ENCODE data around the gene SIGLEC14. TPM values are rescaled to one million over a fixed set of nuclear protein-coding genes. Genes with fewer than 3 reads are reported as not detected.

Gene SIGLEC14
- polyA plus RNA-seq, 3 donors from 2014 or later, result 0.12 to 1.9 (median 0.99) TPM

- no peak for DNase-seq
- peaks cover 0 to 2% of the 10 kb centered on the region in 2 donors for H3K4me1 Mint-ChIP-seq
- H3K27ac Mint-ChIP-seq, result no peak overlapping the region
- H3K9me3 Mint-ChIP-seq, result peaks cover 0 to 1% (median 0%) of the 10 kb centered on the region in 6 donors
- no peak overlapping the region for H3K4me3 Mint-ChIP-seq
- H3K27me3 Mint-ChIP-seq (ENCODE audit: low read depth in 3 of 3), result peaks cover 2 to 15% (median 9%) of the 10 kb centered on the region in 3 donors
- H3K36me3 Mint-ChIP-seq, result no peaks in the 10 kb centered on the region
Observed at GRCh38 chr19:51627491-51628138, 19.0 kb downstream of the SIGLEC14 start.

GRCh38 chr19:51626675-51627074 lies 19.9 kb downstream of the SIGLEC14 start:
- Mint-ChIP-seq H3K4me1 (peaks cover 0 to 2% of the 10 kb centered on the region in 2 donors), H3K27ac (no peak overlapping the region), H3K9me3 (peaks cover 0 to 1% (median 0%) of the 10 kb centered on the region in 6 donors), H3K4me3 (no peak overlapping the region), H3K36me3 (peaks cover 0 to 4% (median 0%) of the 10 kb centered on the region in 3 donors), H3K27me3 (ENCODE audit: low read depth in 3 of 3) (peaks cover 2 to 12% (median 5%) of the 10 kb centered on the region in 3 donors)
- DNase-seq, result no peak

- Mint-ChIP-seq H3K27me3 (ENCODE audit: low read depth in 3 of 3) (peaks cover 0 to 8% (median 2%) of the 10 kb centered on the region in 3 donors), H3K27ac (peak overlapping the region in 1 of 6 donors; percentile 32), H3K36me3 (peaks cover 0 to 4% (median 0%) of the 10 kb centered on the region in 3 donors), H3K9me3 (no peaks in the 10 kb centered on the region), H3K4me1 (peaks cover 7 to 14% of the 10 kb centered on the region in 2 donors), H3K4me3 (no peak overlapping the region)
- peak in 1 of 3 donors; percentile 6 for DNase-seq
Observed at GRCh38 chr19:51621178-51621577, 25.4 kb downstream of the SIGLEC14 start.

- Mint-ChIP-seq H3K27ac (no peak overlapping the region), H3K36me3 (peaks cover 0 to 13% (median 0%) of the 10 kb centered on the region in 3 donors), H3K27me3 (ENCODE audit: low read depth in 3 of 3) (peaks cover 0 to 21% (median 2%) of the 10 kb centered on the region in 3 donors), H3K4me3 (no peak overlapping the region), H3K4me1 (peaks cover 3 to 9% of the 10 kb centered on the region in 2 donors), H3K9me3 (peaks cover 0 to 6% (median 1%) of the 10 kb centered on the region in 6 donors)
- DNase-seq, result no peak
Observed at GRCh38 chr19:51615991-51616390, 30.6 kb downstream of the SIGLEC14 start.

GRCh38 chr19:51614789-51615188 lies 31.8 kb downstream of the SIGLEC14 start:
- Mint-ChIP-seq H3K36me3 (peaks cover 0 to 14% (median 0%) of the 10 kb centered on the region in 3 donors), H3K9me3 (peaks cover 0 to 6% (median 1%) of the 10 kb centered on the region in 6 donors), H3K4me1 (no peaks in the 10 kb centered on the region), H3K27me3 (ENCODE audit: low read depth in 3 of 3) (peaks cover 0 to 21% (median 2%) of the 10 kb centered on the region in 3 donors), H3K4me3 (no peak overlapping the region), H3K27ac (no peak overlapping the region)
- DNase-seq, result no peak

- H3K4me1 Mint-ChIP-seq, result peaks cover 11 to 12% of the 10 kb centered on the region in 2 donors
- no peak for DNase-seq
- peaks cover 0 to 20% (median 0%) of the 10 kb centered on the region in 3 donors for H3K36me3 Mint-ChIP-seq
- no peak overlapping the region for H3K27ac Mint-ChIP-seq
- no peak overlapping the region for H3K4me3 Mint-ChIP-seq
- H3K27me3 Mint-ChIP-seq (ENCODE audit: low read depth in 3 of 3), result peaks cover 0 to 17% (median 2%) of the 10 kb centered on the region in 3 donors
- peaks cover 0 to 6% (median 3%) of the 10 kb centered on the region in 6 donors for H3K9me3 Mint-ChIP-seq
Observed at GRCh38 chr19:51610576-51610975, 36.0 kb downstream of the SIGLEC14 start.

GRCh38 chr19:51607920-51608562 lies 38.6 kb downstream of the SIGLEC14 start:
- no peak overlapping the region for H3K27ac Mint-ChIP-seq
- peaks cover 0 to 10% (median 2%) of the 10 kb centered on the region in 3 donors for H3K27me3 Mint-ChIP-seq (ENCODE audit: low read depth in 3 of 3)
- peak; percentile 26 to 39 (median 38) for DNase-seq
- H3K4me1 Mint-ChIP-seq, result peaks cover 11 to 12% of the 10 kb centered on the region in 2 donors
- peaks cover 0 to 22% (median 0%) of the 10 kb centered on the region in 3 donors for H3K36me3 Mint-ChIP-seq
- no peak overlapping the region for H3K4me3 Mint-ChIP-seq
- H3K9me3 Mint-ChIP-seq, result peaks cover 0 to 6% (median 2%) of the 10 kb centered on the region in 6 donors

- H3K4me3 Mint-ChIP-seq, result no peak overlapping the region
- peaks cover 0 to 6% (median 0%) of the 10 kb centered on the region in 6 donors for H3K9me3 Mint-ChIP-seq
- peaks cover 4 to 16% (median 4%) of the 10 kb centered on the region in 3 donors for H3K36me3 Mint-ChIP-seq
- H3K27ac Mint-ChIP-seq, result peak overlapping the region in 2 of 6 donors; percentile 4 to 69
- peaks cover 11 to 15% of the 10 kb centered on the region in 2 donors for H3K4me1 Mint-ChIP-seq
- H3K27me3 Mint-ChIP-seq (ENCODE audit: low read depth in 3 of 3), result peaks cover 0 to 5% (median 3%) of the 10 kb centered on the region in 3 donors
- peak in 1 of 3 donors; percentile 22 for DNase-seq
Observed at GRCh38 chr19:51607077-51607476, 39.5 kb downstream of the SIGLEC14 start.

- Mint-ChIP-seq H3K4me3 (peak overlapping the region; percentile 8 to 78 (median 68)), H3K27me3 (ENCODE audit: low read depth in 3 of 3) (peaks cover 3 to 4% (median 4%) of the 10 kb centered on the region in 3 donors)
Observed at GRCh38 chr19:51602189-51602854, 44.3 kb downstream of the SIGLEC14 start.

GRCh38 chr19:51600940-51601580 lies 45.6 kb downstream of the SIGLEC14 start:
- H3K4me1 Mint-ChIP-seq, result peaks cover 0 to 4% of the 10 kb centered on the region in 2 donors
- peaks cover 0 to 3% (median 0%) of the 10 kb centered on the region in 6 donors for H3K9me3 Mint-ChIP-seq
- H3K36me3 Mint-ChIP-seq, result peaks cover 4 to 8% (median 5%) of the 10 kb centered on the region in 3 donors
- H3K4me3 Mint-ChIP-seq, result peak overlapping the region; percentile 5 to 66 (median 47)
- H3K27ac Mint-ChIP-seq, result no peak overlapping the region
- DNase-seq, result peak; percentile 17 to 21 (median 18)
- peaks cover 4 to 6% (median 6%) of the 10 kb centered on the region in 3 donors for H3K27me3 Mint-ChIP-seq (ENCODE audit: low read depth in 3 of 3)

More at GRCh38 chr19:51602189-51602854, 44.3 kb downstream of the SIGLEC14 start:
- DNase-seq, result no peak
- peaks cover 4 to 9% of the 10 kb centered on the region in 2 donors for H3K4me1 Mint-ChIP-seq
- H3K36me3 Mint-ChIP-seq, result peaks cover 4 to 8% (median 5%) of the 10 kb centered on the region in 3 donors
- H3K27ac Mint-ChIP-seq, result peak overlapping the region in 1 of 6 donors; percentile 72
- peaks cover 0 to 3% (median 0%) of the 10 kb centered on the region in 6 donors for H3K9me3 Mint-ChIP-seq

- Mint-ChIP-seq H3K27me3 (ENCODE audit: low read depth in 3 of 3) (peaks cover 6 to 9% (median 7%) of the 10 kb centered on the region in 3 donors), H3K4me1 (peaks cover 16 to 17% of the 10 kb centered on the region in 2 donors), H3K4me3 (no peak overlapping the region)
Observed at GRCh38 chr19:51599084-51599483, 47.5 kb downstream of the SIGLEC14 start.

GRCh38 chr19:51598159-51598915 lies 48.3 kb downstream of the SIGLEC14 start:
- Mint-ChIP-seq H3K9me3 (peaks cover 0 to 7% (median 0%) of the 10 kb centered on the region in 6 donors), H3K4me1 (peaks cover 23 to 24% of the 10 kb centered on the region in 2 donors), H3K27ac (no peak overlapping the region), H3K36me3 (peaks cover 4 to 12% (median 5%) of the 10 kb centered on the region in 3 donors), H3K27me3 (ENCODE audit: low read depth in 3 of 3) (peaks cover 6 to 10% (median 7%) of the 10 kb centered on the region in 3 donors), H3K4me3 (no peak overlapping the region)
- no peak for DNase-seq

More at GRCh38 chr19:51599084-51599483, 47.5 kb downstream of the SIGLEC14 start:
- Mint-ChIP-seq H3K27ac (no peak overlapping the region), H3K9me3 (peaks cover 0 to 7% (median 0%) of the 10 kb centered on the region in 6 donors), H3K36me3 (peaks cover 4 to 13% (median 5%) of the 10 kb centered on the region in 3 donors)
- no peak for DNase-seq

Data from immature natural killer cell (primary cell).